K562 (cell line): Measurements from ENCODE around the gene NUBP2. TPM values are rescaled to one million over a fixed set of nuclear protein-coding genes. Genes with fewer than 3 reads are reported as not detected.

Source experiments
- CHD2 ChIP-seq: IDR thresholded peaks from 2 replicates; pipeline ENCODE4 v1.6.1; 2011; ENCODE audit warnings: low read depth, low read length
- CLOCK ChIP-seq: fragments of 250-450 bp; sonication (Bioruptor Pico); IDR thresholded peaks from 2 replicates; pipeline ENCODE4 v1.4.0; 2020; ENCODE audit warnings: mild to moderate bottlenecking, moderate library complexity, borderline replicate concordance
- FOXO4 ChIP-seq: fragments of 450-650 bp; formaldehyde crosslinking; IDR thresholded peaks from 2 replicates; pipeline ENCODE4 v1.4.0; 2020; ENCODE audit warnings: mild to moderate bottlenecking, moderate library complexity
- KLF1 ChIP-seq: fragments of 450-650 bp; IDR thresholded peaks from 2 replicates; pipeline ENCODE4 v1.6.1; 2016; ENCODE audit warnings: missing genetic modification characterization, missing compliant biosample characterization
- SAFB ChIP-seq: fragments of 200-400 bp; formaldehyde crosslinking; IDR thresholded peaks from 2 replicates; pipeline ENCODE4 v1.6.1; 2017; ENCODE audit warnings: low read depth, low read length, borderline replicate concordance
- ZNF316 ChIP-seq: fragments of 450-650 bp; IDR thresholded peaks from 2 replicates; pipeline ENCODE4 v1.6.1; 2016
- ZNF507 ChIP-seq: conservative IDR thresholded peaks from 2 replicates; pipeline ENCODE4 v1.6.1; 2017; ENCODE audit warnings: missing genetic modification characterization, missing compliant biosample characterization
- polyA plus RNA-seq, 8 experiments: library from polyadenylated mRNA; depleted of rRNA in 4 of 8; stranded (reverse) in 5 of 8; unstranded in 3 of 8; fragments of >200 nt; fragmentation: Nextera tagmentation in 2 of 8; fragmentation: Illumina TruSeq in 1 of 8; extraction: Ambion mirVana in 2 of 8; extraction: Trizol in 1 of 8; gene quantifications; 2 replicates each; pipeline versions ENCODE4 v1.2.1 to v1.2.3, GENCODE V29; 2011 to 2014; ENCODE audit warnings: inconsistent platforms in 1 of 8, missing spikeins in 1 of 8
- total RNA-seq, 7 experiments: library from RNA; depleted of rRNA in 6 of 7; stranded (reverse); fragments of >200 nt in 6 of 7; fragmentation: Illumina TruSeq in 2 of 7; extraction: Trizol in 2 of 7; gene quantifications; 2 replicates each; pipeline versions ENCODE4 v1.2.1 to v1.2.3, GENCODE V29; 2011 to 2021; ENCODE audit warnings: low replicate concordance in 1 of 7
- TF ChIP-seq, protein P1 (sequence below): sonication (generic); formaldehyde crosslinking; IDR thresholded peaks from 2 replicates; pipeline ENCODE4 v1.8.1; 2022; ENCODE audit warnings: missing genetic modification reagents

NUBP2 gene
- total and polyA plus RNA-seq, 9 of the 15 experiments (the other 6 are each of a cell fraction or from before 2014, with no cell fraction given) = 1.8 to 115 (median 24.0) TPM

DNA sequence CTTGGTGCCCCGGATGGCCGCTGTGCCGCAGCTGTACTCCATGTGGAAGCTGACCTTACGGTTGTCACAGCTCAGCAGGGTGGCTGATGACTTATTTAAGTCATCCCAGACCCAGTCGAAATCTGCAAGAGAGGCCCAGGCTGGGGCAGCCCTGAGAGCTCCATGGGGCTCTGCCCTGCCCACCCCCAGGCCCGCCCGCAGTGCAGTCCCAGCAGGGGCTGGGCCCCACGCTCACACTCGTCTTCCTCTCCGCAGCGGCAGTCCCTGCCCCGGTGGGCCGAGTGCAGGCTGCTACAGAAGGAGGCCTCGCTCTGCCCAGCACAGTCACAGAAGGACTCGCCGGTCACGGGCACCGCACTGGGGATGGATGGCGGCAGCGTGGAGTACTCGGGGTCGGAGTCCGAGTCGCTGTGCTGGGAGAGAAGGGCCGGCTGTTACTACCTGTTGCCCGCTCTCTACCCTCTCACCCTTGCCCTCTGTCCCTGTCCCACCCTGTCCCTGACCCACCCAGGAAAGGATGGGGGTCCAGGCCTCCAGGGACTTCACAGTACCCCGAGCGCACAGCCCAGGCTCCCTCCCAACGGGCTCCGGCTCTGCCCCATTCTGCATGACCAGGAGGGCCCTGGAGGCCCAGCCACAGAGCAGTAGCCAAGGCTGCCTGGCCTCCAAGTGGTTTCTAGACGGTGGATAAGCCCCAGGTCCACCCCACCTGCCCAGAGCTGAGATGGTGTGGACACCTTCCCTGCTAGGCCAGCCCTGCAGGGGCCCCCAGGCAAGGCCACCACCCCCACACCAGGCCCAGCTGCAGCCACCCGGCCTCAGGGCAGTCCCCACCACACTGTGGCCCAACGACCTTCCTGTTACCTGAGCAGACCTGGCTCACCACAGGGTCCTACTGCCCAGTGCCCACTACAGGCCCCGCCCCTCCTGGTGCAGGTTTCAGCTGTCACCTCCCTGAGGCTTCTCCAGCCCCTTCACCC, 4.3 kb upstream of the NUBP2 start (continued):
- no peak for TF ChIP-seq KLF1 (tag)
- no peak for TF ChIP-seq FOXO4 (CRISPR knock-in tag)
- no peak for TF ChIP-seq CLOCK (CRISPR knock-in tag)
- 0 out of 2 replicates have a peak, but pooled peaks have one; percentile 15 for TF ChIP-seq SAFB
- no peak for TF ChIP-seq ZNF316
- TF ChIP-seq, protein P1, sequence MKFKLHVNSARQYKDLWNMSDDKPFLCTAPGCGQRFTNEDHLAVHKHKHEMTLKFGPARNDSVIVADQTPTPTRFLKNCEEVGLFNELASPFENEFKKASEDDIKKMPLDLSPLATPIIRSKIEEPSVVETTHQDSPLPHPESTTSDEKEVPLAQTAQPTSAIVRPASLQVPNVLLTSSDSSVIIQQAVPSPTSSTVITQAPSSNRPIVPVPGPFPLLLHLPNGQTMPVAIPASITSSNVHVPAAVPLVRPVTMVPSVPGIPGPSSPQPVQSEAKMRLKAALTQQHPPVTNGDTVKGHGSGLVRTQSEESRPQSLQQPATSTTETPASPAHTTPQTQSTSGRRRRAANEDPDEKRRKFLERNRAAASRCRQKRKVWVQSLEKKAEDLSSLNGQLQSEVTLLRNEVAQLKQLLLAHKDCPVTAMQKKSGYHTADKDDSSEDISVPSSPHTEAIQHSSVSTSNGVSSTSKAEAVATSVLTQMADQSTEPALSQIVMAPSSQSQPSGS (CRISPR knock-in tag) = no peak
- TF ChIP-seq CHD2 = no peak
- no peak for TF ChIP-seq ZNF507 (tag)
